HG03571 (cell line): ENCODE measurements around the gene ADGRF5.
"Not testable (repeated sequence)": the region's sequence is repeated elsewhere in the genome, so short reads cannot be mapped to it uniquely, and the experiment has no call there.

Source experiments
- ATAC-seq: cut with Tn5 transposase; IDR thresholded peaks from one replicate; pipeline ENCODE4 v1.9.1; 2021; ENCODE audit not compliant: unreplicated experiment

The ADGRF5 gene

GRCh38 chr6:46896871-46897270, 24.9 kb downstream of the ADGRF5 start:
- no peak for ATAC-seq

DNA sequence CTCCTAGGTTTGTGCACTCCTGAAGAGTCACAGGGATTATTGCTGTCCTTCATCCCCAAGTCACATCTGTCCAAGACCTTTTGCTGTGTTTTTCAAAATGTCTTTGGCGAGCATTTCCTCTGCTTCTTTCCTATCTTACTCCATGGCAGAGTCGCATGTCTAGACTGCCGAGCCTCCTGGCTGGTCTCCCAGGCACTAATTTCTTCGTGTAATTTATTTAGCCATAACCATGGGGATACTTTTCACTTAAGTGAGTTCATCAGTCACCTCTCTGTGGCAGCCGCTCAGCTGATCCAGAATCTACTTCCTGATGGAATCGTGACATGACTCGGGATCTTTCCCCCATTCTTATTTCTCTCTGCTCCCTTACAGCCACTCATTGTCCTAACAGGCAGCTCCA, 25.8 kb downstream of the ADGRF5 start:
- no peak for ATAC-seq

DNA sequence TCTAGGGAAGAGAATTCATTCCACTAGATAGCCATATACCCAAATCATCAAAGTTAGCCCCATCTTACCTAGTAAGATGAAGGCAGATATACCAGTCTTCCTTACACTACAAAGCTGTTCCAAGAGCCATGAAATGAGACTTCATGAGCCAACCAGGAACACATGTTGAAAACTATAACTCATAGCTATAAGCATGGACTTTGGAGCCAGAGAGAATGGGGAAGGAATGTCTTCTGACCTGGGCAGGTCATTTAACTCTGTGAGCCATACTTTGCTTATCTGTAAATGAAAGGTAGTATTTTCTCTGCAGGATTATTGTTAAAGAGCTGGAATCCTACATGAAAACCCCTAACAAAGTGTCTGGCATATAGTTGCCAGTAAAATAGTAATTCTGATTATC, 27.3 kb downstream of the ADGRF5 start:
- no peak for ATAC-seq

DNA sequence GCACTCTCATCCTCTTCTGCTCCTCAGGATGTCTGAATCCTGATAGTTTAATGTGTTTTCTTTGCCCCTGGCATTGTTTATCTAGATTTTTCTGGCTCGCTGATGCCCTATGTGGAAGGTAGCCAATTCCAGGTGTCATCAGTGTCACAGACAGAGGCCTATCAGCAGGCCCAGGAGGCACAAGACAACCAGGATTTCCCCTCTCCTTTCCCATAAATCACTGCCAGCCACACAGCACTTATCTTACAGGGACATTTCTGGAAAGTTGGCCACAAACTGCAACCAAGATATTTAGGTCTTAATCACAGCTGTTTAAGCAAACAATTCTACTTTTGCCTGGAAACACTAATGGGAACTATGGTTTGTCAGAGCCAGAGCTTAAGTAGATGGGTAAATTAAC, 28.1 kb downstream of the ADGRF5 start:
- ATAC-seq: no peak

DNA sequence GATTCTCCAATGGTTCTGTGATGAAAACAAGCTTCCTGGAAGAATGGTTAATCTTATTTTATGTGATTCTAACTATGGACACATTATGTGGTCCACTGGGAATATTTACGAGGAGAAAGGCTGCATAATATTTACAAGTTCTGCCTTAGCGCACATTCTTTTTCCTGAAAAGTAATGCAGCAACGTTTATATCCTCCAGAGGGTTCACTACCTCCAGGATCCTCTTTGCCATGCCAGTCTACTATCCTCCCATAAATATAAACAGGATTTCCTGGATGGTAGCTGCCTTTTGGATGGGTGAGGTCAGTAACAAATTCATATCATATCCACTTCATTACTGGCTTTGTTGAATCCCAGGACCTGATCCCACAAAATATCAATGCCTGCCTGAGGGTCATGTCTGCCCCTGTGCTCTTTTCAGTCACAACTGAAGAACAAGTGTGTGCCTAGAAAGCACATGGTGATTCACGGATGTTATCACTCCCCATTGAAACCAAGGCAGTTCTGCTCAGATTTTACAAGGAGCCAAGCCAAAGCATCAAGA, 30.4 kb downstream of the ADGRF5 start:
- no peak for ATAC-seq

GRCh38 chr6:46888578-46888977, 33.2 kb downstream of the ADGRF5 start:
- no peak for ATAC-seq

DNA sequence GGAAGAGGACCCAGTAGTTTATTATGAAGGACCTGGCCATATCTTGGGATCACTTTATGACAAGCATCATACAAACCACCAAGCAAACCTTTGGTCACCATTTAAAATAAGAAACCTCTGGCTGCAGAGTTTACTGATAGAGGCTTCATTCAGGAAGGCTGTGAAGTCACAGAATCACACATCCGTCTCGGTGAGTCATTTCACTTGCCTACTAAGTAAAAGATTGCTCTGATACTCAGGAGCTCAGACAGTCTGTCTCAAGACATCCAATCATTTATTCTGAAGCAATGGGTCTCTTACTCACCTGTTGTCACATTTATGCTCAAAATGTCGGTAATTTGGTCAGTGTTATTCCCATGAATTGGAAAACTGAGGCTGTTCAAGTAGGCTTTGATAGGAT, 33.7 kb downstream of the ADGRF5 start:
- no peak for ATAC-seq

DNA sequence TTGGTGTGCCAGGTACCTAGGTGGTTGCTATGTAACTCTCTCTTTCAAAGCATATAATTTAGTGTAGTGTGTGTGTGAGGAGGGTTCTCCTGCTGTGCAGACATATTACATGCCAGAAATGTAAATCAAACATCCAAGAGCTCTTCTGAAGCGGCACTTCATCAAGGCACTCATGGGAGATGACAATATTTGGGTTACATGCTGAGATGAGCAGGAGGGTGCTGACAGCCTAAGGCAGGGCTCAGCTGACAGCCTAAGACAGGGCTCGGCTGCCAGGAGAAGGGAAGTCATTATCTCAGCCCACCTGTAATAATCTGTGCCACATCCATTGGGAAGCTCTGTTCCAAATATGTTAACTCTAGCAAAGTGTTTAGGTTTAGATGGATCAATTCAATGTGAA, 39.1 kb downstream of the ADGRF5 start:
- ATAC-seq: no peak

GRCh38 chr6:46879003-46879402, 42.7 kb downstream of the ADGRF5 start:
- ATAC-seq: no peak

DNA sequence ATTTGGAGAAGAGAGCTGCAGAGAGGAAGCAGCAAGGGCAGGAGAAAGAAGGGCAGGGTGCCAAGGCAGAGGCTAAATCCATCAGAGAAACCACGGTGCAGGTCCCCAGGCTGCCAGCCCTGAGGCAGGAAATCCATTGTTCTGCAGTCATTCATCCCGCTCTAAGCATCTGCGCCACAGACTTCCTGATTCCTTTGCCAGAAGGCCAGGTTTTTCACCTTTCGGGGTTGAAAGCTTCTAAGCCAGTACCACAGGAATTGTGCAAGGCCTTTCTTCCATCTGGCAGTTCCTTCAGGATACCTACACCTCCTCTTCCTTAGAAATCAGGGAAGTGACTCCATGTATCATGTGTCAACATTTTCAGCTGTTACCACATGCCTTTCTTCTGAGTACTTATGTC, 45.6 kb downstream of the ADGRF5 start:
- no peak for ATAC-seq

DNA sequence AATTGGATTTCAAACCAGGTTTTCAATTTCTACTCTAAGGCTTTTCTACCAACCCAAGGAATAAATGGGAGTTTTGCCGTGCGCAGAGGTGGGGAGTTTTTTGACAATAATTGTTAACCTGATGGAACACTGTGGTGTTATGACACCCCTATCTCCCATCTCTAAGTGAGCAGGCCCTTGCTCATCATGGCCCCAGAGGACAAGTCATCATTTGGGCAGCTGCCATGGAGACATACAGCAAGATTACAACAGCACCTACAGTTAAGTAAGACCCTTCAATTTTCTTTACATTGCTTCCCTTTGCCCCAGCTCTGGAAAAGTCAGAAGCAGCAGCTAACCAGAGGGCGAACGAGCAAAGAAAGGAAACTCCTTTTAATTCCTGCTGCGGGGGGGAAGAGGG, 54.3 kb downstream of the ADGRF5 start:
- no peak for ATAC-seq

DNA sequence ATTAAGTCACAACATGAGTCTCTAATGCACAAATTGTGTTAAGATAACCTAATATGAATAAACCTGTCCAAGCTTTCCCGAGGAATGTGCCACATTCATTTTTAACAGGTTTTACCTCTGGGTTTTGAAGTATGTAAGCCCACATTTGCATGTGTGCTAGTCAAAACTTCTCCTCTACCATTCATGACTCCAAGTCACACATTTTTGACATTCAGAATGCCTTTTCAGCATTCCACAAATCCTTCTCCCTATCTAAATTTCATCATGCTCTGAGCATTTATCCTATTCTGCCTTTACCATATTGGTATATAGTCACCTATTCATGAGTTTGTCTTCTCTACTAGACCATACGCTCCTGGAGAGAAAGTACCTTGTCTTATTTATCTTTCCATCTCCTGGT, 56.5 kb downstream of the ADGRF5 start:
- no peak for ATAC-seq

GRCh38 chr6:46863791-46864190, 57.9 kb downstream of the ADGRF5 start:
- ATAC-seq: no peak

DNA sequence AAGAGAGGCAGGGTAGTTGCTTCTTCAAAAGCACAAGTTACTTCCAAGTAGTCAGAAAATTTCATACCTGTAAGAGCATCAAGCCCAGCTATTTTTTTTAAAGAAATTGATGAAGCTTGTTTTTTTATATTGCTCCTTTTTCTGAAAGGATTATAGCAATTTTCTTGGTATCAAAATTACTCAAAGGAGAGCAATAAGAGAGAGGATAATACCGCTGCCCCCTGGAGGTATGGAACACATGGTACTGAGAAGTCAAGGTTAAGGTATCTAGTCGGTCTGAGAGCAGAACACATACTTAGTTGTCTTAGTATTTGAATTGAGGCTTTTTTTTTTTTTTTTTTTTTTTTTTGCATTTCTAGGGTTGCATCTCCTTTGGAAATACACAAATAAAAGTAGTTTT, 59.4 kb downstream of the ADGRF5 start:
- ATAC-seq: no peak

DNA sequence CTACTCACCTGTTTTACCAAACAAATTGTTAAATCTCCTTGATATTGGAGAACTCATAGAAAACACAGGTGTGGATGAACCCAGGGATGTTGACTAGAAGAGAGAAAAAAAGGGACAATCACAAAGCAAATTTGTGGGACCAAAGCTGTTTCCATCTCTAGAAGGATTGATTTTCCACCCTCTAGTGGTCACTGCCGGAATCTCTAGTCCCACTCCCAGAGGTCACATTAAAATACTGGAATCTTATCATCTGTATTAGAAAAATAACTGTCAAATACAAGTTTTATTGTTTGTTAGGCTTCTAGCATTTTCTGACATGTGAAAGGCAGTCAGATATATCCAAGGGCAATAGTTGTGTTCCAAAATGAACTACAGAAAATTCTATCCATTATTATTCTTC, 65.8 kb downstream of the ADGRF5 start:
- not testable (repeated sequence) for ATAC-seq

- ATAC-seq: not testable (repeated sequence)
Observed at GRCh38 chr6:46851576-46851975, 70.2 kb downstream of the ADGRF5 start.

GRCh38 chr6:46850792-46851191, 70.9 kb downstream of the ADGRF5 start:
- no peak for ATAC-seq

GRCh38 chr6:46849361-46849690, 72.4 kb downstream of the ADGRF5 start:
- ATAC-seq: no peak

DNA sequence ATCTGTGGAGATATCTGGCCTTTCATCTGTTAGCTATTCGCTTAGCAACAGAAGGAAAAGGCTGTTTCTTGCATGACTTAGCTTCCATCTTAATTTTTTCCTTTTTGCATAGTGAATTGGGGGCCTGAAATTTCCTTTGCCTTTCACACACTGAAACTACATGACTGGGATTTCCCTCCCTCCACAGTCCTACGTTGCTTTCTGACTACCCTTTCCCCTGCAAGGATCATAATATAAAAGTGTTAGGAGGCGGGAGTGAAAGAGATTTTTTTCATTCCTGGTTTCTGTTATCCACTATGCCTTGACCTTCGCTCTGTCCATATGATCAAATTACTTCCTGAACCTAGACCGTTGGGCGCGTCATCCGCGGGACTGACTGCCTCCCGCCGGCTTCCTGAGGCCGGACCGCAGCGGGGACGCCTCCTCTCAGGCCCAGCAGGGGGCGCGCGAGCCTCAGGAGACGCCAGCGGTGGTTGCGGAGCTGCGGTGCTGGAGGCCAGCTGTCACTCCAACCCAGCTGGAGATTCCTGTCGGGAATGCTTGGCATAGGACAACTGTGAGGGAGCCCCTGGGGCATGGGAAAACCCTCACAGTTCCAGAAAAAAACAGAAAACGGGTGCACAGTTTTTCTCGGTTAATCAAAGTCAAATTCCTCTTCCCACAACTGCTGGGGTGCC, 72.9 kb downstream of the ADGRF5 start:
- peak; percentile 91 for ATAC-seq

- ATAC-seq: no peak
Observed at GRCh38 chr6:46845126-46845525, 76.6 kb downstream of the ADGRF5 start.

DNA sequence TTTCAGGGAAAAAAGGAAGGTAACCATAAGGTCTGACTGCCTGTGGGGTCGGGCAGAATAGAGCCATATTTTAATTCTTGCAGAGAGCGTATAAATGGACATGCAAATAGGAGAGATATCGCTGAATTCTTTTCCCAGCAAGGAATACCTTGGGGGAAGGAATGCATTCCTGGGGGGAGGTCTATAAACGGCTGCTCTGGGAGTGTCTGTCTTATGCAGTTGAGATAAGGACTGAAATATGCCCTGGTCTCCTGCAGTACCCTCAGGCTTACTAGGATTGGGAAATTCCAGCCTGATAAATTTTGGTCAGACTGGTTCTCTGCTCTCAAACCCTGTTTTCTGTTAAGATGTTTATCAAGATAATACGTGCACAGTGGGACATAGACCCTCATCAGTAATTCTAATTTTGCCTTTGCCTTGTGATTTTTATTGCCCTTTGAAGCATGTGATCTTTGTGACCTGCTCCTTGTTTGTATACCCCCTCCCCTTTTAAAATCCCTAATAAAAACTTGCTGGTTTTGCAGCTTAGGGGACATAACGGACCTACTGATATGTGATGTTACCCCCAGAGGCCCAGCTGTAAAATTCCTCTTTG, 79.4 kb downstream of the ADGRF5 start:
- ATAC-seq: not testable (repeated sequence)

- ATAC-seq: no peak
Observed at GRCh38 chr6:46838033-46838432, 83.7 kb downstream of the ADGRF5 start.

GRCh38 chr6:46834991-46835390, 86.7 kb downstream of the ADGRF5 start:
- not testable (repeated sequence) for ATAC-seq
